HepG2 (cell line): ENCODE data around the gene TEKT5. TPM values are rescaled to one million over a fixed set of nuclear protein-coding genes. Genes with fewer than 3 reads are reported as not detected.

Experiments used
- FOXA1 ChIP-seq, 2 experiments: fragments of 450-650 bp in 1 of 2; sonication (generic) in 1 of 2; formaldehyde crosslinking in 1 of 2; IDR thresholded peaks; 2 replicates each; pipeline versions ENCODE4 v1.4.0 to v1.6.1; 2016 to 2020; ENCODE audit warnings: missing genetic modification reagents in 1 of 2
- HDAC6 ChIP-seq: fragments of 200-600 bp; sonication (generic); IDR thresholded peaks from 2 replicates; pipeline ENCODE4 v1.7.0; 2017; ENCODE audit warnings: mild to moderate bottlenecking, antibody characterized with exemption, low read length, low read depth
- HMG20B ChIP-seq: conservative IDR thresholded peaks from 2 replicates; pipeline ENCODE4 v1.6.1; 2016; ENCODE audit warnings: missing genetic modification reagents, missing compliant biosample characterization
- HOXA5 ChIP-seq: sonication (generic); formaldehyde crosslinking; IDR thresholded peaks from 2 replicates; pipeline ENCODE4 v1.4.0; 2020; ENCODE audit warnings: missing genetic modification reagents
- MATR3 ChIP-seq: sonication (generic); formaldehyde crosslinking; IDR thresholded peaks from 2 replicates; pipeline ENCODE4 v1.4.0; 2020; ENCODE audit warnings: missing genetic modification reagents
- NFRKB ChIP-seq: fragments of 450-650 bp; IDR thresholded peaks from 2 replicates; pipeline ENCODE4 v1.6.1; 2017
- ONECUT2 ChIP-seq: sonication (generic); formaldehyde crosslinking; IDR thresholded peaks from 2 replicates; pipeline ENCODE4 v1.4.0; 2020; ENCODE audit warnings: missing genetic modification reagents
- REST ChIP-seq, 2 experiments: IDR thresholded peaks; 2 replicates each; pipeline ENCODE4 v1.6.1; 2011 to 2012; ENCODE audit warnings: low read length in 2 of 2, borderline replicate concordance in 1 of 2, low read depth in 1 of 2, mild to moderate bottlenecking in 1 of 2, moderate library complexity in 1 of 2
- TAF1 ChIP-seq: sonication (generic); formaldehyde crosslinking; IDR thresholded peaks from 2 replicates; pipeline ENCODE4 v1.4.0; 2020; ENCODE audit warnings: missing genetic modification reagents
- ZNF143 ChIP-seq: sonication (generic); formaldehyde crosslinking; IDR thresholded peaks from 2 replicates; pipeline ENCODE4 v1.4.0; 2020; ENCODE audit warnings: missing genetic modification reagents
- ZNF629 ChIP-seq: sonication (generic); formaldehyde crosslinking; conservative IDR thresholded peaks from 2 replicates; pipeline ENCODE4 v1.5.0; 2020; ENCODE audit warnings: missing genetic modification reagents
- ZNF776 ChIP-seq: sonication (generic); formaldehyde crosslinking; IDR thresholded peaks from 2 replicates; pipeline ENCODE4 v1.4.0; 2020; ENCODE audit warnings: mild to moderate bottlenecking, missing genetic modification reagents
- ZSCAN9 ChIP-seq: IDR thresholded peaks from 2 replicates; pipeline ENCODE4 v1.6.1; 2016; ENCODE audit warnings: borderline replicate concordance
- polyA plus RNA-seq, 8 experiments: library from polyadenylated mRNA; depleted of rRNA in 3 of 8; stranded (reverse) in 7 of 8; unstranded in 1 of 8; fragments of >200 nt; fragmentation: Illumina TruSeq in 4 of 8; extraction: Trizol in 4 of 8; gene quantifications; 2 replicates each; pipeline versions ENCODE4 v1.2.1 to v1.2.3, GENCODE V29; 2011 to 2016; ENCODE audit warnings: low read depth in 4 of 8, missing spikeins in 1 of 8, mixed read lengths in 1 of 8; ENCODE audit not compliant: insufficient read depth in 1 of 8
- total RNA-seq, 5 experiments: library from RNA; depleted of rRNA; stranded (reverse); fragments of >200 nt; fragmentation: Illumina TruSeq; extraction: Trizol; gene quantifications; 2 replicates each; pipeline ENCODE4 v1.2.3, GENCODE V29; 2016; ENCODE audit warnings: low read depth in 1 of 5
- TF ChIP-seq, protein P1 (sequence below): sonication (generic); formaldehyde crosslinking; IDR thresholded peaks from 2 replicates; pipeline ENCODE4 v1.4.0; 2020; ENCODE audit warnings: missing genetic modification reagents
- TF ChIP-seq, protein P2 (sequence below): sonication (generic); formaldehyde crosslinking; IDR thresholded peaks from 2 replicates; pipeline ENCODE4 v1.5.0; 2020; ENCODE audit warnings: mild to moderate bottlenecking, missing genetic modification reagents, moderate library complexity
- TF ChIP-seq, protein P3 (sequence below): sonication (generic); formaldehyde crosslinking; IDR thresholded peaks from 2 replicates; pipeline ENCODE4 v1.8.1; 2023; ENCODE audit warnings: mild to moderate bottlenecking, missing genetic modification reagents, borderline replicate concordance

Gene TEKT5
- total and polyA plus RNA-seq, 2 of the 13 experiments (the other 11 are each of a cell fraction or from before 2014, with no cell fraction given), result 0.16 TPM; not detected in 1

DNA sequence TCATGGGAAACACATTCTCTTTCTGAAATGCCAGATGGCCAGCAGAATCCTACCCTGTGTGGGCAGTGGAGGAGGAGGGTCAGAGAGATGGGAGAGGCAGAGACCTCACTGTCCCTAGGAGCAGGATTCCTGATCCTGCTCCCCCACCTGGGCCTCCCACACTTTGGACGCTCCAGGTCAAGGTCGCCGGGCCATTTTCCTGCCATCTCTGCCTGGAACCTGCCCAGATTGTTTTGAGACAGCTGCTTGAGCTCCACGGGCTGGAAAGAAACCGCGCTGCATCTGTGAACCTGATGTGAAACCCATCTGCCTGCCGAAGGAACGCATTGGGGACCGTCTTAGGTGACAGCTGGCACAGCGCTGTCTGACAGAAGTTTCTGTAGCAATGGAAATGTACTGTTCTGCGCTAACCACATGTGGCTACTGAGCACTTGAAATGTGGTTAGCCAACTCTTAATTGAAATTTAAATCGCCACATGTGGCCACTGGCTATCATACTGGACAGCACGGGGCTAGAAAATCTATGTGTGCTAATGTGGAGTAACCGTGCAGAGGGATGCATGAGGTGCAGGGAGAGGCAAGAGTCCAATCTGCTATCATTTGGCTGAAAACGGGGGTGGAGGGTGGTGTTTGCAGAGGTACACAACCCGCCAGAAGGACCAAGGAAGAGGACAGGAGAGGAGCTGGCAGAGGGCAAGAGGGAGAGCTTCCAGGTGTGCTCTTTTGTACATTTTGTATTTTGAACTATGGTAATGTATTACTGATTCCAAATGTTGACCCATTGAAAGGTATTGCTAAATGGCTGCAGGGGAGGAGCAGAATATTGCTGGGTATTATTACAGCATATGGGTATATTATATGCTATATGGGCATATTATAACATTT lies 33.5 kb upstream of the TEKT5 start (continued):
- TF ChIP-seq REST (IDR thresholded peaks at IDR 0.05; ENCODE audit: borderline replicate concordance in 1 of 2, low read depth in 1 of 2, low read length in 2 of 2), result peak in 1 of 2 experiments; percentile 20; a peak in 1 of 4 replicates
- TF ChIP-seq, protein P1, sequence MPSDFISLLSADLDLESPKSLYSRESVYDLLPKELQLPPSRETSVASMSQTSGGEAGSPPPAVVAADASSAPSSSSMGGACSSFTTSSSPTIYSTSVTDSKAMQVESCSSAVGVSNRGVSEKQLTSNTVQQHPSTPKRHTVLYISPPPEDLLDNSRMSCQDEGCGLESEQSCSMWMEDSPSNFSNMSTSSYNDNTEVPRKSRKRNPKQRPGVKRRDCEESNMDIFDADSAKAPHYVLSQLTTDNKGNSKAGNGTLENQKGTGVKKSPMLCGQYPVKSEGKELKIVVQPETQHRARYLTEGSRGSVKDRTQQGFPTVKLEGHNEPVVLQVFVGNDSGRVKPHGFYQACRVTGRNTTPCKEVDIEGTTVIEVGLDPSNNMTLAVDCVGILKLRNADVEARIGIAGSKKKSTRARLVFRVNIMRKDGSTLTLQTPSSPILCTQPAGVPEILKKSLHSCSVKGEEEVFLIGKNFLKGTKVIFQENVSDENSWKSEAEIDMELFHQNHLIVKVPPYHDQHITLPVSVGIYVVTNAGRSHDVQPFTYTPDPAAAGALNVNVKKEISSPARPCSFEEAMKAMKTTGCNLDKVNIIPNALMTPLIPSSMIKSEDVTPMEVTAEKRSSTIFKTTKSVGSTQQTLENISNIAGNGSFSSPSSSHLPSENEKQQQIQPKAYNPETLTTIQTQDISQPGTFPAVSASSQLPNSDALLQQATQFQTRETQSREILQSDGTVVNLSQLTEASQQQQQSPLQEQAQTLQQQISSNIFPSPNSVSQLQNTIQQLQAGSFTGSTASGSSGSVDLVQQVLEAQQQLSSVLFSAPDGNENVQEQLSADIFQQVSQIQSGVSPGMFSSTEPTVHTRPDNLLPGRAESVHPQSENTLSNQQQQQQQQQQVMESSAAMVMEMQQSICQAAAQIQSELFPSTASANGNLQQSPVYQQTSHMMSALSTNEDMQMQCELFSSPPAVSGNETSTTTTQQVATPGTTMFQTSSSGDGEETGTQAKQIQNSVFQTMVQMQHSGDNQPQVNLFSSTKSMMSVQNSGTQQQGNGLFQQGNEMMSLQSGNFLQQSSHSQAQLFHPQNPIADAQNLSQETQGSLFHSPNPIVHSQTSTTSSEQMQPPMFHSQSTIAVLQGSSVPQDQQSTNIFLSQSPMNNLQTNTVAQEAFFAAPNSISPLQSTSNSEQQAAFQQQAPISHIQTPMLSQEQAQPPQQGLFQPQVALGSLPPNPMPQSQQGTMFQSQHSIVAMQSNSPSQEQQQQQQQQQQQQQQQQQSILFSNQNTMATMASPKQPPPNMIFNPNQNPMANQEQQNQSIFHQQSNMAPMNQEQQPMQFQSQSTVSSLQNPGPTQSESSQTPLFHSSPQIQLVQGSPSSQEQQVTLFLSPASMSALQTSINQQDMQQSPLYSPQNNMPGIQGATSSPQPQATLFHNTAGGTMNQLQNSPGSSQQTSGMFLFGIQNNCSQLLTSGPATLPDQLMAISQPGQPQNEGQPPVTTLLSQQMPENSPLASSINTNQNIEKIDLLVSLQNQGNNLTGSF, result no peak
- TF ChIP-seq ZNF629 (CRISPR knock-in tag), result no peak
- TF ChIP-seq ZNF143, result no peak
- TF ChIP-seq NFRKB, result no peak
- TF ChIP-seq HOXA5 (CRISPR knock-in tag), result no peak; the same call in 1 of the 2 replicates
- TF ChIP-seq MATR3 (CRISPR knock-in tag), result no peak
- no peak for TF ChIP-seq FOXA1 (IDR thresholded peaks at IDR 0.05)
- no peak for TF ChIP-seq FOXA1 (CRISPR knock-in tag; IDR thresholded peaks at IDR 0.05)
- TF ChIP-seq, protein P2, sequence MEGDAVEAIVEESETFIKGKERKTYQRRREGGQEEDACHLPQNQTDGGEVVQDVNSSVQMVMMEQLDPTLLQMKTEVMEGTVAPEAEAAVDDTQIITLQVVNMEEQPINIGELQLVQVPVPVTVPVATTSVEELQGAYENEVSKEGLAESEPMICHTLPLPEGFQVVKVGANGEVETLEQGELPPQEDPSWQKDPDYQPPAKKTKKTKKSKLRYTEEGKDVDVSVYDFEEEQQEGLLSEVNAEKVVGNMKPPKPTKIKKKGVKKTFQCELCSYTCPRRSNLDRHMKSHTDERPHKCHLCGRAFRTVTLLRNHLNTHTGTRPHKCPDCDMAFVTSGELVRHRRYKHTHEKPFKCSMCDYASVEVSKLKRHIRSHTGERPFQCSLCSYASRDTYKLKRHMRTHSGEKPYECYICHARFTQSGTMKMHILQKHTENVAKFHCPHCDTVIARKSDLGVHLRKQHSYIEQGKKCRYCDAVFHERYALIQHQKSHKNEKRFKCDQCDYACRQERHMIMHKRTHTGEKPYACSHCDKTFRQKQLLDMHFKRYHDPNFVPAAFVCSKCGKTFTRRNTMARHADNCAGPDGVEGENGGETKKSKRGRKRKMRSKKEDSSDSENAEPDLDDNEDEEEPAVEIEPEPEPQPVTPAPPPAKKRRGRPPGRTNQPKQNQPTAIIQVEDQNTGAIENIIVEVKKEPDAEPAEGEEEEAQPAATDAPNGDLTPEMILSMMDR (CRISPR knock-in tag), result peak; percentile 78
- TF ChIP-seq ZSCAN9, result 0 out of 2 replicates have a peak, but pooled peaks have one; percentile 19
- no peak for TF ChIP-seq TAF1 (CRISPR knock-in tag)
- TF ChIP-seq ZNF776 (CRISPR knock-in tag), result no peak
- TF ChIP-seq, protein P3, sequence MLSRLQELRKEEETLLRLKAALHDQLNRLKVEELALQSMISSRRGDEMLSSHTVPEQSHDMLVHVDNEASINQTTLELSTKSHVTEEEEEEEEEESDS (CRISPR knock-in tag), result no peak
- 0 out of 2 replicates have a peak, but pooled peaks have one; percentile 26 for TF ChIP-seq HMG20B (CRISPR knock-in tag)
- TF ChIP-seq ONECUT2, result no peak
- no peak for TF ChIP-seq HDAC6
